ES-I3 (cell line): ENCODE measurements around the gene TNRC6B.
"Not testable (repeated sequence)": the region's sequence is repeated elsewhere in the genome, so short reads cannot be mapped to it uniquely, and the experiment has no call there.

Experiments
- H3K36me3 ChIP-seq: 2 replicates; pipeline ENCODE4 v1.6.1; 2013; ENCODE audit warnings: mild to moderate bottlenecking, low read length, control low read depth, moderate library complexity; ENCODE audit not compliant: insufficient read depth
- H3K4me1 ChIP-seq: 2 replicates; pipeline ENCODE4 v1.6.1; 2013; ENCODE audit warnings: mild to moderate bottlenecking, control low read depth, low read length; ENCODE audit not compliant: insufficient read depth
- H3K9ac ChIP-seq: 2 replicates; pipeline ENCODE4 v1.6.1; 2013; ENCODE audit warnings: low read depth, mild to moderate bottlenecking, low read length, moderate library complexity
- H3K9me3 ChIP-seq: 2 replicates; pipeline ENCODE4 v1.6.1; 2013; ENCODE audit warnings: mild to moderate bottlenecking, low read length, moderate library complexity; ENCODE audit not compliant: control insufficient read depth, insufficient read depth

The TNRC6B gene

DNA sequence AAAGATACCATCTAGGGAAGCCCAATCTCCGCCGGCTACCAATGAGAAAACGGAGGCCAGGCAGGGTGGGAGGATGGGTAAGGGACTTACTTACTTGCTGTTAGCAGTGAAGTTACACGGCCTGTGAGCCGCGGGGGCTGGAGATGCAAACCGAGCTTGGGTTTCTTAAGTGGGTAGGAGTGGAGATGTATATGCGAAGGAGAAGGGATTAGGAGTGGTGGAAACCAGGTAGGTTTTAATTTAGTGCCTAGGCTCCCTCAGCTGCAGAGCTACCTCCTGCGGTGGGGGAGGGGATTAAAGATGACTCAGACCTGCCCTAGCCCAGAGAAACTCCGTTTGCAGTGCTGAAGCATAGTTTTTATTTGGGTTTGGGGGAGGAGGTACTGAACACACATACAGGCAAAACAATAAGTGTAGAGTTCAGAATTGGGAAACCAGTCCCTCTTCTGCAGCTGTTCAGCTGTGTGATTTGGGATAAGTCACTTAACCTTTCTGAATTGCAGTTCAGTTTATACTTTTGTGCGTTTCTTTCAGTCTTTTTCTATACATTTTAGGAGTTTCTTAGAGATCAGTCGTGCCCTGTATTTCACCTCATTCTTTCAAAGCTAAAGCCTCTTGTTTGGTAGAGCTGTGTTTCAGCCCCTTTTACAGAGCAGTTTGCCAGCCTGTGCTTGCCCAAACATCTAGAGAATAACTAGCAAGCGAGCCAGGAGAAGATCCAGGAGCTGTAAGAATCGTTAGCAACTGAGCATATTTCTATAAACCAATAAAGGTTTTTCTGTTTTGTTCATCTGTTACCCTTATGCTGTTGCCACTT lies 596 bp upstream of the TNRC6B start:
- H3K9ac ChIP-seq: peak overlapping the region; percentile 89
- peaks cover 14% of the 10 kb centered on the region for H3K4me1 ChIP-seq
- no peaks in the 10 kb centered on the region for H3K36me3 ChIP-seq
- no peaks in the 10 kb centered on the region for H3K9me3 ChIP-seq

DNA sequence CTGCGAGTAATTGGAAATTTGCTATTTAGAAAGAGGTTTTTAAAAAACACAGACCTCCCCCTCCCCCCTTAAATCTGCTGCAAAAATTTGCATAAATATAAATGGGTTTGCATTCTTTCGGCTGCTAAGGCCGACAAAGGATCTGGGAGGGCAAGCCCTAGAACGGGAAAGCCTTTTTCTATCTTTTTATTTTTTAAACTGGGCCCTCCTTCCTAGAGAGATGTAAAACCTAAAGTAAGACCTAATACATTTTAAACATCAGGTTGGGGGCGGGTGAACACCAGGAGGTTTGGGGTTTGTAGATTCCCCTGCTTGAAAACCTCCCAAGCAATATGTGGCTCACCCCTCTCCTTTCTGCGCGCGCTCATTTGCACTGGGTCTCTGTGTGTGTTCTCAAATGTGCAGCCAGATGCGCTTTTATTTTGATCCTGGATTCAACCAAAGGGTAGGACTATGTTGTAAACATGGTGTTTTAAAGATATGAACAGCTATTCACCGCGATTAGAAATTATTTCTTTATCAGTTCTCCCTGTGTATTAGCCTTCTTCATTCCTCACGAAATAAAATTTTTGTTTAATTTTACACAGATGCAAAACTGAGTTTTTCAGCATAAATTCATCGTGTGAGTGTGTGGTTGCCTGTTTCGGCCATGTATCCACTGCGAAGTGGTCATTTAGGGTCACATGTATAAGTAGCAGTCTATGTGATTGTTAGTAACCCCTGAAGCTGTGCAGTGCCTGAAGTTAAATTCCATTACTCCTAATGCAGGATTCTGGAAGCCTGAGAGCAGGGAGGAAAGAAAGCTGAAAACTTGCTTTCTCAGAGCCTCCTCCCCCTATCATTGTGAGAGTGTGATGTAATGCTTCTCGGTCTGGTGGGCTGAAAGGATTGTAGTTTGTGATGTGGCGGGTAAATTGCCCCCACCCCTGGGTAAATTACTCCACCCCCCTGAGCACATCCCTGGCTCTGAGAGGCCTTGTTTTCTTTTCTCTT lies 988 bp downstream of the TNRC6B start:
- Histone ChIP-seq H3K36me3 (no peaks in the 10 kb centered on the region), H3K4me1 (peaks cover 25% of the 10 kb centered on the region), H3K9ac (peak overlapping the region; percentile 89), H3K9me3 (no peaks in the 10 kb centered on the region)

DNA sequence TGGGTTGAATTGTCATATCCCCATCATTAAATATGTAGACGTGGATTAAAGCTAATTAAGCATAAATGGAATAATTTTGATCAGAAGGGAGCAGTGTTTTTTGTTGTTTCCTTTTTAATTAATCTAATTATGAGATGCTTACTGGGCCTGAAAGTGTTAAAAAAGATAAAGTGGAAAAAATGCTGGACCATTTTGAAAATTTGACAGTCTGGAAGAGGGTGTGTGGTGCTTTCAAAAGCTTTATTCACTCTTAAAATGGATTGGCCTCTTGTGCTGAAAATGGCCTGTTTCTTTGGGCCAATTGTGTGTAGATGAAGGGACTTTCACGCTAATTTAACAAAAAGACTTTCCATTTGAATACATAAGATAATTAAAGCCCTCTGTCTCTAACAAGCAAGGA lies 1.8 kb downstream of the TNRC6B start:
- Histone ChIP-seq H3K4me1 (peaks cover 25% of the 10 kb centered on the region), H3K9ac (peak overlapping the region; percentile 89), H3K36me3 (no peaks in the 10 kb centered on the region), H3K9me3 (no peaks in the 10 kb centered on the region)

DNA sequence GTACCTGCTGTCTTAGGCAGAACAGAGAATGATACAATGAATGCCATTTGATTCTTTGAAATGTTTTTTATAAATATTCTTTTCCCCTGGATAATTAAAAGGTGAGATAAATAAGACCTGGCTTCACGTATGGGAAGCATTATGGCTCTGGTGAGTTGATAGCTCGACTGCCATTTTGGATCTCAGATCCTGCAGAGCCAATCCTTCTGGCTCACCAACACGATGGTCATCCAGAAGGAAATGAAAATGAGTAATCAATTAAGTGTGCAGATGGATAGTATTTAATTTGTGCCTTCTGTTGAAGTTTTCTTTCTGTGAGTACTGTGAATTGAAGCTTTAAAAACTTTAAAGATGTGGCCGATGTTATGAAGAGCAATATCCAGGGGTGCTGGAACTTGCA lies 2.7 kb downstream of the TNRC6B start:
- Histone ChIP-seq H3K9me3 (no peaks in the 10 kb centered on the region), H3K4me1 (peaks cover 24% of the 10 kb centered on the region), H3K36me3 (no peaks in the 10 kb centered on the region), H3K9ac (no peak overlapping the region)

DNA sequence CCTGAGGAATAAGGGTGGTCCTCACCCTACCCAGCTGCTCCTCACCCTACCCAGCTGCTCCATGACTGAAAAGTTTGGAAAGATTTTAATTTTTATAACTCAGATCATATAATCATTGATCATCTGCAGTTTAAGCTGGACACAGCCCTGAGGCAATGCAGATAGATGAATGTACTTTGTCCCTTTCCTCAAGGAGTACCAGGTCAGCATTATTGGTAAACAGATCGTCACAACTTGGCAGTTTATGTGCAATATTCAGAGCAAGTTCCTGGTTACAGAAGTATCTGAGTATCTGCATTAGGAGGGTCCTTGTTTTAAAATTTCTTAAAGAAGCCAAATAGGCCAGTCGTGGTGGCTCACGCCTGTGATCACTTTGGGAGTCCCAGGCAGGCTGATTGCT lies 3.6 kb downstream of the TNRC6B start:
- Histone ChIP-seq H3K9ac (no peak overlapping the region), H3K36me3 (no peaks in the 10 kb centered on the region), H3K4me1 (peaks cover 17% of the 10 kb centered on the region), H3K9me3 (no peaks in the 10 kb centered on the region)

DNA sequence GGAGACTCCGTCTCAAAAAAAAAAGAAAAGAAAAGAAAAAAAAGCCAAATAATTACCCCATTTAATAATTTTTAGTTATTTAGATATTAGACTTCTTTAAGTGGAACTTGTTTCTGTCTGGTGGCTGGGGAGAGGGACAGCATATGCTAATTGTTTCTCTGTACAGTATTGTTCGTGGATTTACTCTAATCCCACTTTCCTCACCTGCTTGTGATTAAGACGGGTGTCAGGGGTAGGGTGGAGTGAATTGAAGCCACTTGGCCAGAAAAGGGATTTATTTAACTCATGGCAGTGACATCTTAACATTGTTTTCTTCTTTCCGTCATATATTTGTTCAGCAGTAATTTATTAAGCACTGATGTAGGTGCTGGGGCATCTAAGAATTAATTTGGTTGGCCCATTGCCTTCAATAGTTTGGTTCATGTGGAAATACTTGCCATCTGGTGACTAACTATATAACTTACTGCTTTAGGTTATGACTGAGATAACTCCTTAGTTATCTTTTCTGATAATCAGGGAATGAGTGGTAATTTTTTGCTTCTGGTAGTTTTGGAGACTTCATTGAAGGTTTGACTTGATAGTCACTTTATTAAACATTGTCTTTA lies 4.6 kb downstream of the TNRC6B start:
- Histone ChIP-seq H3K4me1 (peaks cover 21% of the 10 kb centered on the region), H3K9me3 (no peaks in the 10 kb centered on the region), H3K36me3 (no peaks in the 10 kb centered on the region), H3K9ac (no peak overlapping the region)

DNA sequence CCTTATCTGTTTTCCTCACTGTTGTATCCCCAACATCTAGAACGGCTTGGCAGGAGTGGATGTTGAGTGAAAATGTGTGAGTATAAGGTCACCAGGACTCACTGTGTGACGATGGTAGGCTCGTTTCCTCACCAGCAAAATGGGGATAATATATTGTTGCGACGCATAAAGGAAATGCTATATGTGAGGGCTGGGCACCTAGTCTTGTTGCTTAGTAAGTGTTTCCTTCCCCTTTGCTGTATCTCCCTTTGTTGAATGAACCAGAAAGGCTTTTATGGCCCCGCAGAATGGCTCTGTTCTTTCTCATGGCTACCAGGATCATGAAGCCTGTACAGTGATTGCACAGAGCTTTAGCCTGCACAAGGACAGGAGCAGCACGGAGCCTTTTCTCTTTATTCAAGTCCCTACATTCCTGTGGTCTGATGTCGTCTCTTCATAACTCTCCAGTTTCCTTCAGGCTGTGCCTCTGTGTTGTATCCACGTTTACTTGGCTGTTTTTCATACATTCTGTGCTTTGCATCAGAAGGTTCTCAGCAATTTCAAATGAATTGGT lies 5.4 kb downstream of the TNRC6B start:
- H3K4me1 ChIP-seq: peaks cover 23% of the 10 kb centered on the region
- H3K36me3 ChIP-seq: no peaks in the 10 kb centered on the region
- H3K9me3 ChIP-seq: no peaks in the 10 kb centered on the region
- H3K9ac ChIP-seq: no peak overlapping the region

DNA sequence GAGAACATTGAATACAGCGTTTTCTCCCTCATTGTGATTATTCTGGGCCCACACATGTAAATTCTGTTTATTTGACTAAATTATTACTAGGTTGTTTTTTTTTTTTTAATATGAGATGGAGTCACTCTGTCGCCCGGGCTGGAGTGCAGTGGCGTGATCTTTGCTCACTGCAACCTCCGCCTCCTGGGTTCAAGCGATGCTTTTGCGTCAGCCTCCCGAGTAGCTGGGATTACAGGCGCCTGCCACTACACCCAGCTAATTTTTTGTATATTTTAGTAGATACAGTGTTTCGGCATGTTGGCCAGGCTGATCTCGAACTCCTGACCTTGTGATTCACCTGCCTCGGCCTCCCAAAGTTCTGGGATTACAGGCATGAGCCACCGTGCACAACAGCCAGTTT lies 5.9 kb downstream of the TNRC6B start:
- peaks cover 23% of the 10 kb centered on the region for H3K4me1 ChIP-seq
- H3K9ac ChIP-seq: not testable (repeated sequence)

DNA sequence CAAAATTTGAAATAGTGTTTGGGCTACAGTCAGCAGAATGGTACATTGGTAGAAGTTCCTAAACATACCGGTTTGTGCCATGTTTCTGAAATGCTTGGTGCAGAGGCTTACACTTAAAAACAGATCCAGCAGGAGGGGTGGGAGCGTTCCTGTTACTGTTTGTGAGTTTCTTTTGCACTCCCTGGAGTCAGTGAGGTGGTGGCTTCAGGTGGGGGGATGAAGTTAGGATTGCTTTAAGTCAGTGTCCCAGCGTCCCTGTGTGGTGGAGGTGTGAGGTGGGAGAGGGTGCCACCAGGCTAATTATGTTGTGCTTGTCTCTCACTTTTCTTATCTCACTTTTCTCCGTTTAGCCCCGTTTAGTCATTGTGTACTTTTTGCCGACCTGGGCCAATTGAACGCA lies 9.7 kb downstream of the TNRC6B start:
- H3K9me3 ChIP-seq: no peaks in the 10 kb centered on the region
- no peak overlapping the region for H3K9ac ChIP-seq
- H3K4me1 ChIP-seq: peaks cover 33% of the 10 kb centered on the region
- no peaks in the 10 kb centered on the region for H3K36me3 ChIP-seq

More for the DNA sequence above, 5.9 kb downstream of the TNRC6B start:
- H3K9me3 ChIP-seq, H3K36me3 ChIP-seq: not testable (repeated sequence)

DNA sequence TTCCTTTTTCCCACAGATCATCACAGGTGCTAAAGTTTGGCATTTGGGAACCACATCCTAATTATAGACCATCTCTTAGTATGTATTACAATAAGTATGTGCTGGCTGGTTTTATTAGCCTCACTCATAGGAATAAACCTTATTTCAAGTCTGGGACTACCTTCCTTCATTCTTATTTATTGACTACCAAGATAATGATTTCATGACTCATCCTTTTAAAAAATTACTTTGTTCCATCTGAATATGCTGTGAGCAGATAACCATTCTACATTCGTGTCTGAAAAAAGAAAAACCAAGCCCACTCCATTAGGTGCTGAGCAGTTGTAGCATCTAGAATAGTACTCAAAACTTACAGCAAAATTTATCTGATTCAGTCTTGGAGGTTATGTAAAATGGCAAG lies 12.3 kb downstream of the TNRC6B start:
- Histone ChIP-seq H3K9me3 (no peaks in the 10 kb centered on the region), H3K9ac (no peak overlapping the region), H3K4me1 (peaks cover 44% of the 10 kb centered on the region), H3K36me3 (no peaks in the 10 kb centered on the region)

DNA sequence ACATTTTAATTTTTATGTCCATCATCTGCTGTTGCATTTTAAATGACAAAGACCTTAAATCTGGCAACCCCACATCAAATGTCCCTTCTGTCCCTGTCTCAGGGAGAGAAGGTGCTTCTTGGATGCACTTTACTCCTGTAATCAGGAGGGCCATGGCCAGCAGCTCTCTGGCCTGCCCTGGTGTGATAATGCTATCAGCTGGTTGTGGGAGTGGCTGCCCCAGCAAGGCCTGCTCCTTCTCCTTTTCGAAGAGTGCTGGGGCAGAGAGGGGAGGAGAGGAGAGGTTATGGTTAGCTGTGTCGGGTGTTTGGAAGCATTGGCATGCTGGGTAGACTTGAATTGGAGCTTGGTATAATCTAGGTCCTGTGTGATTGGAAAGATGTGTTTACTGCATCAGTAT lies 12.8 kb downstream of the TNRC6B start:
- H3K9ac ChIP-seq: no peak overlapping the region
- H3K9me3 ChIP-seq: no peaks in the 10 kb centered on the region
- H3K4me1 ChIP-seq: peaks cover 47% of the 10 kb centered on the region
- no peaks in the 10 kb centered on the region for H3K36me3 ChIP-seq

DNA sequence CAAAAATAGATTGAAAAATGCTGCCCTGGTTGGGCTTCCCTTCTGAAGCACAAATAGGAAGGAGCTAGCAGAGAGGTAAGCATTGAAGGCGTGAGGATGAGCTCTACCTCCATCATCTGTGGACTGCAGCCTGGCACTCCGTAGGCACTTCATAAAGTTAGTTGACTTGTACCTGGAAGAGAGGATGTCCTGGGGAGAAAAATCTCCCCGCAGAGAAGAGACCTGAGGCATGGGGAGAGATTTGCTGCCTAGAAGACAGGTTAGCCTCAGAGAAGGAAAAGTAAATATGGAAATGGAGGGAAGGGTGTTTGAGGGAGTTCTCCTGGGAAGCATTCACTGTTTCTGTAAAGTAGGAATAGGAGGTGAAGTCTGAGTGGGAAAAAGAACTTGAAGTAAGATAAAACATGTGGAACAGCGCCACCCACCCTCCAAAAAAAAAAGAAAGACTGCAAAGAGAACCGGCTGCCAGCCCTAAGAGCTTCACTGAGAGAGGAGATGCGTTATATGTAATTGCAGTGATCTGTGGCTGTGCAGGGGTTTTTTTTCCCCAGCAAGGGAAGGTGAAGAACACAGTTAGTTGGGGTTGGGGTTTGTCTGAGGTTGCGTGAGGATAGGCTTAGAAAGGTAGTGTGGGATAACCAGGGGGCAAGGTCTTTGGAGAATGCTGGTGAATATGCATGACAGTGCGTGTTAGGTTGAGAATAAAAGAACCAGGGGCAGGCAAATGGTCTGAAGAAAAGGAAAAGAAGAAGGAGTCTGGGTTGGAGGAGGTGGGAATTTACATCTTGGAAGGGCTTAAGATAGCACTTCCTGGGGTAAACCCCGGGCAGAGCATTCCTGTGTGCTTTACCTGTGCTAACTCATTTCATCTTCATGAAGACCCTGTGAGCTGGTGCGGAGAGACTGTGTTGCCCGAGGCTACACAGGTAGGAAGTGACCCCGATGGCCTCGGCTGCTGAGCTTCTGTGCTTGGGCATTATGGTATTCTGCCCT lies 16.0 kb downstream of the TNRC6B start:
- peaks cover 53% of the 10 kb centered on the region for H3K4me1 ChIP-seq
- H3K9me3 ChIP-seq: no peaks in the 10 kb centered on the region
- H3K9ac ChIP-seq: peak overlapping the region; percentile 28
- no peaks in the 10 kb centered on the region for H3K36me3 ChIP-seq

DNA sequence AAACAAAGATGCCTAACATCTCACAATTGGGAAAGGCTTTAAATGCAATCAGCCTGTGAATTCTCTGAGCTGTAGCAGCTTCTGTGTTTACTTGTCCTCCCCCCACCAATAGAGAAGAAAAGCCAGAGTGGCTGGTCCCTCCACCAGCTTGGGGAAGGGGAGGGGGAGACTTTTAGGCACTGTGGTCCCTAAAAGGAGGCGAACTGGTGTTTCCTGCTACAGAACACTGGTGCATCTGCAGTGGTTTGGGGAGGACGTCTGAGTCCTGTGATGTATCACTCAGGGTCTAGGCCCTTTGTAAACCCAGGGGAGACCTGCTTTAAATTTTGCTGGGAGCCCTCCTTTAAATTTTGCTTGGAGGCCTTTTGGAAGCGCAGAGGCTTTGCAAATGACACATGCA lies 16.9 kb downstream of the TNRC6B start:
- Histone ChIP-seq H3K4me1 (peaks cover 53% of the 10 kb centered on the region), H3K9me3 (no peaks in the 10 kb centered on the region), H3K36me3 (no peaks in the 10 kb centered on the region), H3K9ac (0 out of 2 replicates have a peak overlapping the region, but pooled peaks have one; percentile 28)
